Measurements from ENCODE around the gene ATP2A2.
"Not testable (repeated sequence)": the region's sequence is repeated elsewhere in the genome, so short reads cannot be mapped to it uniquely, and the experiment has no call there.

The ATP2A2 gene

GRCh38 chr12:110352401-110352800, 71.4 kb downstream of the ATP2A2 start:
- DNase-seq (ENCODE audit: low read depth): no peak
- TF ChIP-seq CTCF (conservative IDR thresholded peaks at IDR 0.05; ENCODE audit: low read depth, low read length): no peak
- no peak overlapping the region for H3K4me3 ChIP-seq (ENCODE audit: low read depth, low read length)

GRCh38 chr12:110353211-110353965, 72.3 kb downstream of the ATP2A2 start:
- no peak overlapping the region for H3K4me3 ChIP-seq (ENCODE audit: low read depth, low read length)
- no peak for DNase-seq (ENCODE audit: low read depth)
- TF ChIP-seq CTCF (conservative IDR thresholded peaks at IDR 0.05; ENCODE audit: low read depth, low read length): no peak

GRCh38 chr12:110354172-110354780, 73.2 kb downstream of the ATP2A2 start:
- peak; percentile 26 for DNase-seq (ENCODE audit: low read depth)
- no peak overlapping the region for H3K4me3 ChIP-seq (ENCODE audit: low read depth, low read length)
- TF ChIP-seq CTCF (conservative IDR thresholded peaks at IDR 0.05; ENCODE audit: low read depth, low read length): no peak

- peak; percentile 36 for DNase-seq (ENCODE audit: low read depth)
- no peak overlapping the region for H3K4me3 ChIP-seq (ENCODE audit: low read depth, low read length)
- TF ChIP-seq CTCF (conservative IDR thresholded peaks at IDR 0.05; ENCODE audit: low read depth, low read length): peak; percentile 64
Observed at GRCh38 chr12:110355073-110355472, 74.0 kb downstream of the ATP2A2 start.

- TF ChIP-seq CTCF (conservative IDR thresholded peaks at IDR 0.05; ENCODE audit: low read depth, low read length): peak; percentile 43
- DNase-seq (ENCODE audit: low read depth): peak; percentile 43
- H3K4me3 ChIP-seq (ENCODE audit: low read depth, low read length): not testable (repeated sequence)
Observed at GRCh38 chr12:110358384-110359097, 77.5 kb downstream of the ATP2A2 start.

- H3K4me3 ChIP-seq (ENCODE audit: low read depth, low read length): no peak overlapping the region
- no peak for TF ChIP-seq CTCF (conservative IDR thresholded peaks at IDR 0.05; ENCODE audit: low read depth, low read length)
- no peak for DNase-seq (ENCODE audit: low read depth)
Observed at GRCh38 chr12:110361216-110361615, 80.2 kb downstream of the ATP2A2 start.

Measured in choroid plexus epithelial cell (primary cell).